WTC11 (cell line): ENCODE data around the gene TNIP1. TPM values are rescaled to one million over a fixed set of nuclear protein-coding genes. Genes with fewer than 3 reads are reported as not detected.

Experiments used
- ATAC-seq: fragments of 200-7000 bp; cut with Tn5 transposase; 2 replicates; pipeline ENCODE4 v1.10.0; 2021; ENCODE audit warnings: mild to moderate bottlenecking, moderate library complexity
- CTCF ChIA-PET: fragments of 300-600 bp; sonication (Branson Sonifier 250); formaldehyde crosslinking; loops from one replicate; lab custom pipeline; 2021; ENCODE audit warnings: antibody characterized with exemption; lab: Charles Lee
- POLR2A ChIA-PET: fragments of 350-600 bp; sonication (Branson Sonifier 250); formaldehyde crosslinking; loops from one replicate; lab custom pipeline; 2021; ENCODE audit warnings: antibody characterized with exemption; lab: Charles Lee
- DNase-seq: peaks from one replicate; pipeline ENCODE4 v3.0.0; 2021; ENCODE audit warnings: low spot score
- H3K27ac Mint-ChIP-seq: 2 replicates; pipeline ENCODE4 v1.8.0; 2021; ENCODE audit warnings: mixed read lengths
- H3K27me3 Mint-ChIP-seq: 2 replicates; pipeline ENCODE4 v1.8.0; 2021; ENCODE audit warnings: low read depth, mild to moderate bottlenecking, moderate library complexity, mixed read lengths
- H3K36me3 Mint-ChIP-seq: 2 replicates; pipeline ENCODE4 v1.8.0; 2021; ENCODE audit warnings: mixed read lengths
- H3K4me1 Mint-ChIP-seq: 2 replicates; pipeline ENCODE4 v1.8.0; 2022; ENCODE audit warnings: mixed read lengths
- H3K4me3 Mint-ChIP-seq: 2 replicates; pipeline ENCODE4 v1.8.0; 2021; ENCODE audit warnings: mild to moderate bottlenecking, moderate library complexity, mixed read lengths
- H3K9me3 Mint-ChIP-seq: 2 replicates; pipeline ENCODE4 v1.8.0; 2021; ENCODE audit warnings: mixed read lengths
- ATF1 ChIP-seq: sonication (generic); formaldehyde crosslinking; IDR thresholded peaks from 2 replicates; pipeline ENCODE4 v1.8.1; 2023; ENCODE audit warnings: mild to moderate bottlenecking, moderate library complexity, missing genetic modification reagents
- CREB1 ChIP-seq: sonication (generic); formaldehyde crosslinking; IDR thresholded peaks from 2 replicates; pipeline ENCODE4 v1.8.0; 2023; ENCODE audit warnings: mild to moderate bottlenecking, missing genetic modification reagents
- CREM ChIP-seq: sonication (generic); formaldehyde crosslinking; IDR thresholded peaks from 2 replicates; pipeline ENCODE4 v1.8.1; 2022; ENCODE audit warnings: mild to moderate bottlenecking, missing genetic modification reagents, moderate library complexity
- ELF4 ChIP-seq: sonication (generic); formaldehyde crosslinking; IDR thresholded peaks from 2 replicates; pipeline ENCODE4 v1.8.1; 2022; ENCODE audit warnings: low read depth, mild to moderate bottlenecking, moderate library complexity, missing genetic modification reagents
- FOXJ3 ChIP-seq: sonication (generic); formaldehyde crosslinking; IDR thresholded peaks from 2 replicates; pipeline ENCODE4 v1.9.0; 2021; ENCODE audit warnings: missing genetic modification reagents, mild to moderate bottlenecking, borderline replicate concordance
- FOXP1 ChIP-seq: sonication (generic); formaldehyde crosslinking; IDR thresholded peaks from 2 replicates; pipeline ENCODE4 v1.8.0; 2022; ENCODE audit warnings: missing genetic modification reagents, mild to moderate bottlenecking, moderate library complexity, borderline replicate concordance
- GRHL2 ChIP-seq: fragments of 250-450 bp; sonication (Bioruptor Pico); IDR thresholded peaks from 2 replicates; pipeline ENCODE4 v1.8.0; 2022; ENCODE audit warnings: mild to moderate bottlenecking, moderate library complexity; ENCODE audit not compliant: insufficient replicate concordance, severe bottlenecking
- GTF2I ChIP-seq: fragments of 250-450 bp; sonication (Bioruptor Pico); conservative IDR thresholded peaks from 2 replicates; pipeline ENCODE4 v1.4.0; 2021; ENCODE audit warnings: mild to moderate bottlenecking
- HMGA2 ChIP-seq: fragments of 250-450 bp; sonication (Bioruptor Pico); IDR thresholded peaks from 2 replicates; pipeline ENCODE4 v1.4.0; 2021; ENCODE audit warnings: mild to moderate bottlenecking, moderate library complexity
- NFATC4 ChIP-seq: fragments of 250-450 bp; sonication (Bioruptor Pico); IDR thresholded peaks from 2 replicates; pipeline ENCODE4 v1.9.0; 2021; ENCODE audit warnings: mild to moderate bottlenecking
- NR1H2 ChIP-seq: sonication (generic); formaldehyde crosslinking; IDR thresholded peaks from 2 replicates; pipeline ENCODE4 v1.9.0; 2021; ENCODE audit warnings: mild to moderate bottlenecking, moderate library complexity, missing genetic modification reagents
- RORB ChIP-seq: fragments of 250-450 bp; sonication (Bioruptor Pico); IDR thresholded peaks from 2 replicates; pipeline ENCODE4 v1.9.0; 2021; ENCODE audit warnings: mild to moderate bottlenecking
- SMAD3 ChIP-seq: sonication (generic); formaldehyde crosslinking; IDR thresholded peaks from 2 replicates; pipeline ENCODE4 v1.8.0; 2022; ENCODE audit warnings: missing genetic modification reagents, mild to moderate bottlenecking, borderline replicate concordance
- SMAD4 ChIP-seq: sonication (generic); formaldehyde crosslinking; IDR thresholded peaks from 2 replicates; pipeline ENCODE4 v1.8.0; 2022; ENCODE audit warnings: mild to moderate bottlenecking, missing genetic modification reagents
- TEAD1 ChIP-seq: sonication (generic); formaldehyde crosslinking; IDR thresholded peaks from 2 replicates; pipeline ENCODE4 v1.8.0; 2022; ENCODE audit warnings: mild to moderate bottlenecking, missing genetic modification reagents
- ZBTB21 ChIP-seq: sonication (generic); formaldehyde crosslinking; IDR thresholded peaks from 2 replicates; pipeline ENCODE4 v1.8.1; 2023; ENCODE audit warnings: mild to moderate bottlenecking, missing genetic modification reagents, borderline replicate concordance
- ZNF121 ChIP-seq: sonication (generic); formaldehyde crosslinking; IDR thresholded peaks from 2 replicates; pipeline ENCODE4 v1.8.0; 2023; ENCODE audit warnings: missing genetic modification reagents
- ZNF317 ChIP-seq: sonication (generic); formaldehyde crosslinking; IDR thresholded peaks from 2 replicates; pipeline ENCODE4 v1.8.1; 2023; ENCODE audit warnings: low read depth, mild to moderate bottlenecking, moderate library complexity, missing genetic modification reagents, borderline replicate concordance
- ZNF423 ChIP-seq: fragments of 250-450 bp; sonication (Bioruptor Pico); IDR thresholded peaks from 2 replicates; pipeline ENCODE4 v2.1.2; 2022; ENCODE audit warnings: mild to moderate bottlenecking, moderate library complexity
- ZNF671 ChIP-seq: fragments of 250-450 bp; sonication (Bioruptor Pico); IDR thresholded peaks from 2 replicates; pipeline ENCODE4 v1.8.0; 2021; ENCODE audit warnings: mild to moderate bottlenecking
- total RNA-seq: library from RNA; stranded (reverse); gene quantifications from 3 replicates; pipeline ENCODE4 v1.2.3, GENCODE V29; 2021
- TF ChIP-seq, protein P1 (sequence below): sonication (generic); formaldehyde crosslinking; IDR thresholded peaks from 2 replicates; pipeline ENCODE4 v1.8.0; 2022; ENCODE audit warnings: mild to moderate bottlenecking, missing genetic modification reagents
- TF ChIP-seq, protein P2 (sequence below): sonication (generic); formaldehyde crosslinking; IDR thresholded peaks from 2 replicates; pipeline ENCODE4 v1.8.1; 2023; ENCODE audit warnings: mild to moderate bottlenecking, missing genetic modification reagents
- TF ChIP-seq, protein P3 (sequence below): sonication (generic); formaldehyde crosslinking; IDR thresholded peaks from 2 replicates; pipeline ENCODE4 v1.8.1; 2023; ENCODE audit warnings: mild to moderate bottlenecking, moderate library complexity, missing genetic modification reagents
- TF ChIP-seq, protein P4 (sequence below): sonication (generic); formaldehyde crosslinking; IDR thresholded peaks from 2 replicates; pipeline ENCODE4 v1.8.1; 2022; ENCODE audit warnings: mild to moderate bottlenecking, missing genetic modification reagents, moderate library complexity, borderline replicate concordance
- TF ChIP-seq, protein P5 (sequence below): sonication (generic); formaldehyde crosslinking; IDR thresholded peaks from 2 replicates; pipeline ENCODE4 v1.8.1; 2022; ENCODE audit warnings: low read depth, missing genetic modification reagents, borderline replicate concordance

TNIP1 gene
- total RNA-seq, 1 experiment from 2014 or later, result 41.1 TPM

DNA sequence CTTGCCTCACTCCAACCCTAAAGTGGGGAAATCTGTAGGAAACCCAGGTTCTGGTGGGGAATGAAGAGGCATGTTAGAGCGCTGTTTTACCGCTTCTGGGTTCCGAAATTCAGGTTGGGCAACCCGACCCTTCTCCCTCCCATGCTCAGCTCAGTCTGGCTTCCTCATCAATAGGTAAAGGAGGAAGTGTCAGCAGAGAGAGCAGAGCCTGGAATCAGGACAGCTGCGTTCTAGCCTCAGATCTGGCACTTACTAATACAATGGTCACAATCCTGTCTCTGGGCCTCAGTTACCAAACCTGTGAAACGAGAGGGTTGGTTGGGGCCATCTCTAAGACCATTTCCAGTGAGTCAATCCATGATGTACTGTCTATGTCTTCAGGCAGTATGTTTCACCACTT, 16.2 kb upstream of the TNIP1 start (continued):
- TF ChIP-seq, protein P1, sequence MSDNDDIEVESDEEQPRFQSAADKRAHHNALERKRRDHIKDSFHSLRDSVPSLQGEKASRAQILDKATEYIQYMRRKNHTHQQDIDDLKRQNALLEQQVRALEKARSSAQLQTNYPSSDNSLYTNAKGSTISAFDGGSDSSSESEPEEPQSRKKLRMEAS (CRISPR knock-in tag), result no peak
- no peak for TF ChIP-seq CREM (CRISPR knock-in tag)
- TF ChIP-seq ZNF121 (CRISPR knock-in tag), result no peak
- no peak for TF ChIP-seq NR1H2 (CRISPR knock-in tag)
- TF ChIP-seq, protein P2, sequence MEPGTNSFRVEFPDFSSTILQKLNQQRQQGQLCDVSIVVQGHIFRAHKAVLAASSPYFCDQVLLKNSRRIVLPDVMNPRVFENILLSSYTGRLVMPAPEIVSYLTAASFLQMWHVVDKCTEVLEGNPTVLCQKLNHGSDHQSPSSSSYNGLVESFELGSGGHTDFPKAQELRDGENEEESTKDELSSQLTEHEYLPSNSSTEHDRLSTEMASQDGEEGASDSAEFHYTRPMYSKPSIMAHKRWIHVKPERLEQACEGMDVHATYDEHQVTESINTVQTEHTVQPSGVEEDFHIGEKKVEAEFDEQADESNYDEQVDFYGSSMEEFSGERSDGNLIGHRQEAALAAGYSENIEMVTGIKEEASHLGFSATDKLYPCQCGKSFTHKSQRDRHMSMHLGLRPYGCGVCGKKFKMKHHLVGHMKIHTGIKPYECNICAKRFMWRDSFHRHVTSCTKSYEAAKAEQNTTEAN (CRISPR knock-in tag), result no peak
- no peak for TF ChIP-seq FOXJ3 (CRISPR knock-in tag)
- no peak for TF ChIP-seq TEAD1
- TF ChIP-seq ZNF671 (CRISPR knock-in tag), result no peak
- no peak for TF ChIP-seq GTF2I (CRISPR knock-in tag)

DNA sequence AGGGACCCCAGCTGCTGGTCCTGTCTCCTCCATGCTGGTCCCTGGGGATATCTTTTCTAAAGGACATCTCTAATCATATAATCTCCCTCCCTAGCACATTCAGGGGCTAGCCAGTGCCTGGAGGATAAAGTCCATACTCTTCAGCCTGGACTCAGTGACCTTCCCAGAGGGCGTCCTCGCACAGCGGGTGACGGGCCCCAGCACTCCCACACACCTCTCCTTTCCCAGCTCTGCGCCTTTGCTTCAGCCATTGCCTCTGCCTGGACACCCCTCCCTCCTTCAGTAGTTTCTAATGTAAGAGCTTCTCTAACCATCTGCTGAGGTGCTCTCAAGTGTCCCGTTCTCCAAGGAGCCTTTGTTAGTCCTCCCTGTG, 15.2 kb upstream of the TNIP1 start:
- Mint-ChIP-seq H3K36me3 (no peaks in the 10 kb centered on the region), H3K4me1 (peaks cover 29% of the 10 kb centered on the region), H3K4me3 (no peak overlapping the region), H3K27me3 (no peaks in the 10 kb centered on the region), H3K27ac (no peak overlapping the region), H3K9me3 (no peaks in the 10 kb centered on the region)
- CTCF ChIA-PET, result interaction anchor here (0.9 to 3.1 kb wide), 7 partner anchors 19 to 94 kb away, joined by 3 to 22 read pairs (median 8); partner anchors contain the start of gene ANXA6
- no peak for TF ChIP-seq NFATC4 (CRISPR knock-in tag)
- TF ChIP-seq GRHL2 (CRISPR knock-in tag), result no peak
- TF ChIP-seq CREB1 (CRISPR knock-in tag), result no peak
- TF ChIP-seq SMAD3 (CRISPR knock-in tag), result no peak
- no peak for TF ChIP-seq SMAD4 (CRISPR knock-in tag)
- TF ChIP-seq HMGA2, result no peak
- TF ChIP-seq ZNF423 (CRISPR knock-in tag), result no peak
- TF ChIP-seq ELF4, result no peak
- TF ChIP-seq, protein P3, sequence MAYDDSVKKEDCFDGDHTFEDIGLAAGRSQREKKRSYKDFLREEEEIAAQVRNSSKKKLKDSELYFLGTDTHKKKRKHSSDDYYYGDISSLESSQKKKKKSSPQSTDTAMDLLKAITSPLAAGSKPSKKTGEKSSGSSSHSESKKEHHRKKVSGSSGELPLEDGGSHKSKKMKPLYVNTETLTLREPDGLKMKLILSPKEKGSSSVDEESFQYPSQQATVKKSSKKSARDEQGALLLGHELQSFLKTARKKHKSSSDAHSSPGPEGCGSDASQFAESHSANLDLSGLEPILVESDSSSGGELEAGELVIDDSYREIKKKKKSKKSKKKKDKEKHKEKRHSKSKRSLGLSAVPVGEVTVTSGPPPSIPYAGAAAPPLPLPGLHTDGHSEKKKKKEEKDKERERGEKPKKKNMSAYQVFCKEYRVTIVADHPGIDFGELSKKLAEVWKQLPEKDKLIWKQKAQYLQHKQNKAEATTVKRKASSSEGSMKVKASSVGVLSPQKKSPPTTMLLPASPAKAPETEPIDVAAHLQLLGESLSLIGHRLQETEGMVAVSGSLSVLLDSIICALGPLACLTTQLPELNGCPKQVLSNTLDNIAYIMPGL (CRISPR knock-in tag), result no peak
- TF ChIP-seq, protein P4, sequence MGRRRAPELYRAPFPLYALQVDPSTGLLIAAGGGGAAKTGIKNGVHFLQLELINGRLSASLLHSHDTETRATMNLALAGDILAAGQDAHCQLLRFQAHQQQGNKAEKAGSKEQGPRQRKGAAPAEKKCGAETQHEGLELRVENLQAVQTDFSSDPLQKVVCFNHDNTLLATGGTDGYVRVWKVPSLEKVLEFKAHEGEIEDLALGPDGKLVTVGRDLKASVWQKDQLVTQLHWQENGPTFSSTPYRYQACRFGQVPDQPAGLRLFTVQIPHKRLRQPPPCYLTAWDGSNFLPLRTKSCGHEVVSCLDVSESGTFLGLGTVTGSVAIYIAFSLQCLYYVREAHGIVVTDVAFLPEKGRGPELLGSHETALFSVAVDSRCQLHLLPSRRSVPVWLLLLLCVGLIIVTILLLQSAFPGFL (CRISPR knock-in tag), result no peak
- TF ChIP-seq CREM (CRISPR knock-in tag), result no peak
- DNase-seq, result no peak
- POLR2A ChIA-PET, result no interaction called here
- ATAC-seq, result no peak

DNA sequence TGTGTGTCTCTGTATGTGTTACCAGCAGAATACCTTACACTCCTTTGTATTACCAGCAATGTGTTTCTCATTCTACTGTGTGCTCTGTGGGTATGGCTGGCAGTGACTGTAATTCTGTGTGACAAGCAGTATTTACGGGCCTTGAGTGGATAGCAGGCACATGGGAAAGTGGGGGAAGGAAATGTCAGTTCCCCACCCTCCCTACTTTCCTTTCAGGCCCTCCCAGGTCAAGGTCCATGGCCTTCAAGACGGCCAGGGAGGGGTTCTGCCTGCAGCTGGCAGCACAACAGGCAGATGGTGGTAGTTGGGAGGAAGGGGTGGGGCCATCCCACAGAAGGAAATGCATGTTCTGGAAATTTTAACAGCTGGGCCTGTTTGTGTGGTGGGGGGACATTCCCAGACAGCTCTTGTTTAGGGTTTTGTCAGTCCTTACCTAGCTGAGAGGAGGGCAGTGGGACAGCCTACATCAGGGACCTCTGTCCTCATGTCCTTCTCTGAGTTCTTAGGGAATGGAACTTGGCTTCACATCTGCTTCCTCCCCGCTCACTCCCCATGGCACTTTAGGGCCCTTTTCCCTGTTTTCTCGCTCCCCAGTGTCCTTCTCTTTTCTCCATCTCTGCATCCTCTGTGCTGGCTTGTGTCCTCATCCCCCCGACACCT, 14.6 kb upstream of the TNIP1 start:
- POLR2A ChIA-PET, result no interaction called here

More for the DNA sequence above, 14.6 kb upstream of the TNIP1 start:
- Mint-ChIP-seq H3K9me3 (no peaks in the 10 kb centered on the region), H3K36me3 (no peaks in the 10 kb centered on the region), H3K27me3 (no peaks in the 10 kb centered on the region), H3K27ac (no peak overlapping the region), H3K4me3 (no peak overlapping the region), H3K4me1 (peaks cover 29% of the 10 kb centered on the region)
- no peak for DNase-seq
- CTCF ChIA-PET, result interaction anchor here (0.8 to 2.8 kb wide), 6 partner anchors 20 to 62 kb away, joined by 3 to 9 read pairs (median 6); partner anchors contain the start of gene ANXA6
- no peak; the same call in 1 of the 2 replicates for ATAC-seq
- TF ChIP-seq RORB (no peak), ZNF317 (no peak), ZBTB21 (CRISPR knock-in tag) (no peak), ATF1 (CRISPR knock-in tag) (no peak), ZNF423 (CRISPR knock-in tag) (no peak), SMAD3 (CRISPR knock-in tag) (no peak), FOXP1 (CRISPR knock-in tag) (no peak)
- TF ChIP-seq, protein P1 (CRISPR knock-in tag), result no peak
- TF ChIP-seq, protein P5, sequence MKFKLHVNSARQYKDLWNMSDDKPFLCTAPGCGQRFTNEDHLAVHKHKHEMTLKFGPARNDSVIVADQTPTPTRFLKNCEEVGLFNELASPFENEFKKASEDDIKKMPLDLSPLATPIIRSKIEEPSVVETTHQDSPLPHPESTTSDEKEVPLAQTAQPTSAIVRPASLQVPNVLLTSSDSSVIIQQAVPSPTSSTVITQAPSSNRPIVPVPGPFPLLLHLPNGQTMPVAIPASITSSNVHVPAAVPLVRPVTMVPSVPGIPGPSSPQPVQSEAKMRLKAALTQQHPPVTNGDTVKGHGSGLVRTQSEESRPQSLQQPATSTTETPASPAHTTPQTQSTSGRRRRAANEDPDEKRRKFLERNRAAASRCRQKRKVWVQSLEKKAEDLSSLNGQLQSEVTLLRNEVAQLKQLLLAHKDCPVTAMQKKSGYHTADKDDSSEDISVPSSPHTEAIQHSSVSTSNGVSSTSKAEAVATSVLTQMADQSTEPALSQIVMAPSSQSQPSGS, result no peak
